H9 (cell line): ENCODE data around the gene FAR1. TPM values are rescaled to one million over a fixed set of nuclear protein-coding genes. Genes with fewer than 3 reads are reported as not detected.

Experiments
- DNase-seq: peaks from one replicate; pipeline ENCODE4 v3.0.0-alpha.2; 2017
- H2AFZ ChIP-seq: one replicate; pipeline ENCODE4 v1.6.1; 2013; ENCODE audit warnings: mild to moderate bottlenecking, low read length, control low read depth, moderate library complexity
- H2AK5ac ChIP-seq: 2 replicates; pipeline ENCODE4 v1.6.1; 2013; ENCODE audit warnings: low read length, control low read depth, mixed read lengths; ENCODE audit not compliant: insufficient read length
- H2BK120ac ChIP-seq: one replicate; pipeline ENCODE4 v1.6.1; 2013; ENCODE audit warnings: low read depth, mild to moderate bottlenecking, low read length, control low read depth, inconsistent platforms; ENCODE audit not compliant: poor library complexity, severe bottlenecking
- H2BK12ac ChIP-seq: 2 replicates; pipeline ENCODE4 v1.6.1; 2013; ENCODE audit warnings: low read length, control low read depth, mixed read lengths, low read depth; ENCODE audit not compliant: insufficient read length
- H2BK15ac ChIP-seq: 2 replicates; pipeline ENCODE4 v1.6.1; 2013; ENCODE audit warnings: low read depth, low read length, control low read depth
- H2BK20ac ChIP-seq: one replicate; pipeline ENCODE4 v1.6.1; 2013; ENCODE audit warnings: low read depth, mild to moderate bottlenecking, low read length, control low read depth, inconsistent platforms; ENCODE audit not compliant: poor library complexity, severe bottlenecking
- H2BK5ac ChIP-seq: 2 replicates; pipeline ENCODE4 v1.6.1; 2013; ENCODE audit warnings: low read length, control low read depth, mixed read lengths; ENCODE audit not compliant: insufficient read length
- H3K14ac ChIP-seq: 2 replicates; pipeline ENCODE4 v1.6.1; 2013; ENCODE audit warnings: low read length, control low read depth; ENCODE audit not compliant: insufficient read depth
- H3K18ac ChIP-seq: 2 replicates; pipeline ENCODE4 v1.6.1; 2013; ENCODE audit warnings: low read depth, mild to moderate bottlenecking, mixed read lengths, low read length, control low read depth; ENCODE audit not compliant: insufficient read length
- H3K23ac ChIP-seq: 2 replicates; pipeline ENCODE4 v1.6.1; 2013; ENCODE audit warnings: low read length, control low read depth, mixed read lengths, low read depth; ENCODE audit not compliant: insufficient read length
- H3K23me2 ChIP-seq: 2 replicates; pipeline ENCODE4 v1.6.1; 2013; ENCODE audit warnings: low read depth, mild to moderate bottlenecking, mixed read lengths, low read length, control low read depth; ENCODE audit not compliant: insufficient read length, poor library complexity, severe bottlenecking
- H3K27ac ChIP-seq: 2 replicates; pipeline ENCODE4 v1.5.1; 2013; ENCODE audit warnings: low read length, control low read depth, mixed read lengths, low read depth; ENCODE audit not compliant: insufficient read length
- H3K27me3 ChIP-seq: 2 replicates; pipeline ENCODE4 v1.6.1; 2013; ENCODE audit warnings: low read length, control low read depth, inconsistent platforms; ENCODE audit not compliant: insufficient read depth
- H3K4ac ChIP-seq: 2 replicates; pipeline ENCODE4 v1.6.1; 2013; ENCODE audit warnings: low read depth, mild to moderate bottlenecking, control low read depth, inconsistent platforms, low read length, moderate library complexity
- H3K4me1 ChIP-seq: 2 replicates; pipeline ENCODE4 v1.6.1; 2013; ENCODE audit warnings: low read length, control low read depth, inconsistent platforms; ENCODE audit not compliant: insufficient read depth
- H3K4me2 ChIP-seq: 2 replicates; pipeline ENCODE4 v1.6.1; 2013; ENCODE audit warnings: low read length, control low read depth, mixed read lengths; ENCODE audit not compliant: insufficient read length, insufficient read depth
- H3K56ac ChIP-seq: 2 replicates; pipeline ENCODE4 v1.6.1; 2013; ENCODE audit warnings: low read depth, mild to moderate bottlenecking, mixed read lengths, low read length, control low read depth; ENCODE audit not compliant: insufficient read length
- H3K79me1 ChIP-seq: 2 replicates; pipeline ENCODE4 v1.6.1; 2013; ENCODE audit warnings: low read depth, mild to moderate bottlenecking, moderate library complexity, low read length, control low read depth, inconsistent platforms; ENCODE audit not compliant: insufficient read depth, poor library complexity, severe bottlenecking
- H3K79me2 ChIP-seq: 2 replicates; pipeline ENCODE4 v1.6.1; 2013; ENCODE audit warnings: low read length, control low read depth, inconsistent platforms; ENCODE audit not compliant: insufficient read depth
- H3K9ac ChIP-seq: 2 replicates; pipeline ENCODE4 v1.6.1; 2013; ENCODE audit warnings: low read length, control low read depth, mixed read lengths; ENCODE audit not compliant: insufficient read length; ENCODE audit errors: extremely low read depth
- H3K9me3 ChIP-seq: one replicate; pipeline ENCODE4 v1.6.1; 2013; ENCODE audit warnings: low read depth, low read length, inconsistent platforms; ENCODE audit not compliant: control insufficient read depth
- H3T11ph ChIP-seq: one replicate; pipeline ENCODE4 v1.6.1; 2013; ENCODE audit warnings: mild to moderate bottlenecking, low read length, control low read depth, inconsistent platforms
- H4K20me1 ChIP-seq: one replicate; pipeline ENCODE4 v1.6.1; 2013; ENCODE audit not compliant: control insufficient read depth, insufficient read length, insufficient read depth
- H4K5ac ChIP-seq: 2 replicates; pipeline ENCODE4 v1.6.1; 2013; ENCODE audit warnings: low read depth, mild to moderate bottlenecking, mixed read lengths, low read length, control low read depth; ENCODE audit not compliant: insufficient read length
- H4K8ac ChIP-seq: replicated peaks from 2 replicates; pipeline ENCODE4 v1.6.1; 2013; ENCODE audit warnings: low read length, control low read depth, mixed read lengths, low read depth; ENCODE audit not compliant: insufficient read length
- H4K91ac ChIP-seq: 2 replicates; pipeline ENCODE4 v1.6.1; 2013; ENCODE audit warnings: low read depth, mild to moderate bottlenecking, moderate library complexity, mixed read lengths, low read length, control low read depth; ENCODE audit not compliant: insufficient read length
- H3K27ac Mint-ChIP-seq, 3 experiments: 2 replicates in 2 of 3; 3 replicates in 1 of 3; pipeline ENCODE4 v1.8.0; 2020 to 2021; ENCODE audit warnings: mixed read lengths in 3 of 3, mild to moderate bottlenecking in 1 of 3, moderate library complexity in 1 of 3
- H3K27me3 Mint-ChIP-seq: 2 replicates; pipeline ENCODE4 v1.8.0; 2021; ENCODE audit warnings: low read depth, mild to moderate bottlenecking, moderate library complexity, mixed read lengths
- H3K36me3 Mint-ChIP-seq, 3 experiments: 2 replicates in 2 of 3; 3 replicates in 1 of 3; pipeline ENCODE4 v1.8.0; 2020 to 2021; ENCODE audit warnings: low read depth in 3 of 3, mixed read lengths in 3 of 3; ENCODE audit not compliant: insufficient read depth in 1 of 3
- H3K4me1 Mint-ChIP-seq, 2 experiments: 2 replicates each; pipeline ENCODE4 v1.8.0; 2020; ENCODE audit warnings: mixed read lengths in 2 of 2
- H3K4me3 Mint-ChIP-seq, 2 experiments: 2 replicates in 1 of 2; 3 replicates in 1 of 2; pipeline ENCODE4 v1.8.0; 2020 to 2021; ENCODE audit warnings: mild to moderate bottlenecking in 2 of 2, mixed read lengths in 2 of 2, moderate library complexity in 1 of 2
- H3K9me3 Mint-ChIP-seq, 2 experiments: 2 replicates in 1 of 2; 3 replicates in 1 of 2; pipeline ENCODE4 v1.8.0; 2020; ENCODE audit warnings: mild to moderate bottlenecking in 2 of 2, mixed read lengths in 2 of 2, moderate library complexity in 1 of 2
- WGBS: extraction: QIAGEN DNeasy Blood & Tissue Kit; methylation state at CpG from one replicate; pipeline ENCODE4 v1.1.7; 2013; ENCODE audit warnings: missing lambda C conversion rate, low lambda C conversion rate, mixed read lengths; ENCODE audit not compliant: insufficient read length; ENCODE audit errors: extremely low coverage; 5-methylcytosine and 5-hydroxymethylcytosine counted together
- total RNA-seq: library from RNA; stranded (reverse); gene quantifications from 2 replicates; pipeline ENCODE4 v1.2.1, GENCODE V29; 2021
- TF ChIP-seq, protein P1 (sequence below): fragments of 200-600 bp; sonication (generic); conservative IDR thresholded peaks from 3 replicates; pipeline ENCODE4 v1.8.0; 2021; ENCODE audit warnings: antibody characterized with exemption, mild to moderate bottlenecking

Gene FAR1
- total RNA-seq, 1 experiment from 2014 or later, result 72.5 TPM

GRCh38 chr11:13663631-13664071 is 4.8 kb upstream of the FAR1 start:
- H3K4me1 Mint-ChIP-seq, result peaks cover 6 to 7% of the 10 kb centered on the region in 2 experiments
- TF ChIP-seq, protein P1, sequence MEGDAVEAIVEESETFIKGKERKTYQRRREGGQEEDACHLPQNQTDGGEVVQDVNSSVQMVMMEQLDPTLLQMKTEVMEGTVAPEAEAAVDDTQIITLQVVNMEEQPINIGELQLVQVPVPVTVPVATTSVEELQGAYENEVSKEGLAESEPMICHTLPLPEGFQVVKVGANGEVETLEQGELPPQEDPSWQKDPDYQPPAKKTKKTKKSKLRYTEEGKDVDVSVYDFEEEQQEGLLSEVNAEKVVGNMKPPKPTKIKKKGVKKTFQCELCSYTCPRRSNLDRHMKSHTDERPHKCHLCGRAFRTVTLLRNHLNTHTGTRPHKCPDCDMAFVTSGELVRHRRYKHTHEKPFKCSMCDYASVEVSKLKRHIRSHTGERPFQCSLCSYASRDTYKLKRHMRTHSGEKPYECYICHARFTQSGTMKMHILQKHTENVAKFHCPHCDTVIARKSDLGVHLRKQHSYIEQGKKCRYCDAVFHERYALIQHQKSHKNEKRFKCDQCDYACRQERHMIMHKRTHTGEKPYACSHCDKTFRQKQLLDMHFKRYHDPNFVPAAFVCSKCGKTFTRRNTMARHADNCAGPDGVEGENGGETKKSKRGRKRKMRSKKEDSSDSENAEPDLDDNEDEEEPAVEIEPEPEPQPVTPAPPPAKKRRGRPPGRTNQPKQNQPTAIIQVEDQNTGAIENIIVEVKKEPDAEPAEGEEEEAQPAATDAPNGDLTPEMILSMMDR, result no peak

More at GRCh38 chr11:13663631-13664071, 4.8 kb upstream of the FAR1 start:
- Histone ChIP-seq H4K20me1 (no peaks in the 10 kb centered on the region), H2BK12ac (no peak overlapping the region), H3K23ac (no peak overlapping the region), H2BK5ac (no peak overlapping the region), H3K27me3 (no peaks in the 10 kb centered on the region), H3K4me1 (no peaks in the 10 kb centered on the region), H3K56ac (no peak overlapping the region), H3K4me2 (no peak overlapping the region), H3K79me1 (no peaks in the 10 kb centered on the region), H3K23me2 (peaks cover 6% of the 10 kb centered on the region), H4K8ac (no peak overlapping the region), H3K9ac (no peak overlapping the region), H3K27ac (no peak overlapping the region), H3K4ac (no peak overlapping the region), H3K79me2 (no peaks in the 10 kb centered on the region), H3K18ac (no peak overlapping the region), H4K5ac (no peak overlapping the region), H3K9me3 (no peaks in the 10 kb centered on the region), H3T11ph (no peak overlapping the region), H2AFZ (no peak overlapping the region), H2BK15ac (no peak overlapping the region), H3K14ac (no peak overlapping the region), H4K91ac (no peak overlapping the region), H2BK120ac (no peak overlapping the region), H2BK20ac (no peak overlapping the region), H2AK5ac (no peak overlapping the region)
- Mint-ChIP-seq H3K36me3 (peaks cover 2 to 11% (median 6%) of the 10 kb centered on the region in 3 experiments; a peak in 6 of 7 replicates), H3K4me3 (no peak overlapping the region), H3K9me3 (peaks cover 24% of the 10 kb centered on the region in 2 experiments), H3K27me3 (peaks cover 4% of the 10 kb centered on the region; the same call in 1 of the 2 replicates), H3K27ac (no peak overlapping the region)
- no CpG with 5 or more reads among the region's 1 CpG for WGBS
- no peak for DNase-seq
